Measurements from ENCODE around the gene AGPS.
A peak's percentile ranks its signal among the peaks of the same experiment; 100 is the strongest.

AGPS gene

GRCh38 chr2:177552422-177553175 lies 160.0 kb downstream of the AGPS start:
- no peak for TF ChIP-seq CTCF (IDR thresholded peaks at IDR 0.05; ENCODE audit: extremely low read depth, insufficient read depth, missing control alignments)
- in situ Hi-C loops (cut with MboI; ENCODE audit: low pct_unique_long_range_greater_than_20kb, low sequenced_read_pairs, unreplicated experiment) = no loop called here
- peak; percentile 82 for DNase-seq (ENCODE audit: low spot score)

GRCh38 chr2:177553176-177553884 lies 160.8 kb downstream of the AGPS start:
- DNase-seq (ENCODE audit: low spot score) = no peak
- in situ Hi-C loops (cut with MboI; ENCODE audit: low pct_unique_long_range_greater_than_20kb, low sequenced_read_pairs, unreplicated experiment) = no loop called here

GRCh38 chr2:177554365-177554764 lies 161.8 kb downstream of the AGPS start:
- DNase-seq (ENCODE audit: low spot score) = no peak
- TF ChIP-seq CTCF (IDR thresholded peaks at IDR 0.05; ENCODE audit: extremely low read depth, insufficient read depth, missing control alignments) = no peak
- in situ Hi-C loops (cut with MboI; ENCODE audit: low pct_unique_long_range_greater_than_20kb, low sequenced_read_pairs, unreplicated experiment) = no loop called here

More at GRCh38 chr2:177553176-177553884, 160.8 kb downstream of the AGPS start:
- TF ChIP-seq CTCF (IDR thresholded peaks at IDR 0.05; ENCODE audit: extremely low read depth, insufficient read depth, missing control alignments) = no peak

GRCh38 chr2:177556153-177556552 lies 163.6 kb downstream of the AGPS start:
- no peak for DNase-seq (ENCODE audit: low spot score)
- in situ Hi-C loops (cut with MboI; ENCODE audit: low pct_unique_long_range_greater_than_20kb, low sequenced_read_pairs, unreplicated experiment) = no loop called here
- TF ChIP-seq CTCF (IDR thresholded peaks at IDR 0.05; ENCODE audit: extremely low read depth, insufficient read depth, missing control alignments) = no peak

GRCh38 chr2:177557794-177558193 lies 165.2 kb downstream of the AGPS start:
- in situ Hi-C loops (cut with MboI; ENCODE audit: low pct_unique_long_range_greater_than_20kb, low sequenced_read_pairs, unreplicated experiment) = no loop called here
- TF ChIP-seq CTCF (IDR thresholded peaks at IDR 0.05; ENCODE audit: extremely low read depth, insufficient read depth, missing control alignments) = no peak
- no peak for DNase-seq (ENCODE audit: low spot score)

GRCh38 chr2:177559638-177560037 lies 167.1 kb downstream of the AGPS start:
- DNase-seq (ENCODE audit: low spot score) = no peak
- in situ Hi-C loops (cut with MboI; ENCODE audit: low pct_unique_long_range_greater_than_20kb, low sequenced_read_pairs, unreplicated experiment) = no loop called here
- TF ChIP-seq CTCF (IDR thresholded peaks at IDR 0.05; ENCODE audit: extremely low read depth, insufficient read depth, missing control alignments) = no peak

Measured in GM13977 (cell line).